Kidney epithelial cell (primary cell): ENCODE measurements around the gene ENPP6. TPM values are rescaled to one million over a fixed set of nuclear protein-coding genes. Genes with fewer than 3 reads are reported as not detected.

Experiments
- DNase-seq: peaks from one replicate; pipeline ENCODE4 v3.0.0-alpha.2; 2010; ENCODE audit warnings: low read depth
- H3K27me3 ChIP-seq: 2 replicates; pipeline ENCODE4 v1.6.0; 2011; ENCODE audit warnings: low read length; ENCODE audit not compliant: control insufficient read depth, insufficient read depth
- H3K36me3 ChIP-seq: 2 replicates; pipeline ENCODE4 v1.5.1; 2011; ENCODE audit warnings: low read length; ENCODE audit not compliant: control insufficient read depth, insufficient read depth
- H3K4me3 ChIP-seq: 2 replicates; pipeline ENCODE4 v1.5.1; 2011; ENCODE audit warnings: low read depth, mild to moderate bottlenecking, control low read depth, low read length
- total RNA-seq: library from RNA; depleted of rRNA; stranded (reverse); fragments of >200 nt; gene quantifications from 2 replicates; pipeline ENCODE4 v1.2.3, GENCODE V29; 2015
- TF ChIP-seq, protein P1 (sequence below): IDR thresholded peaks from 2 replicates; pipeline ENCODE4 v1.5.1; 2011; ENCODE audit warnings: mild to moderate bottlenecking, moderate library complexity, low read length, control low read depth, inconsistent platforms; ENCODE audit not compliant: insufficient read depth, poor library complexity, severe bottlenecking

ENPP6 gene
- total RNA-seq, 1 donor from 2014 or later: 0.04 TPM

DNA sequence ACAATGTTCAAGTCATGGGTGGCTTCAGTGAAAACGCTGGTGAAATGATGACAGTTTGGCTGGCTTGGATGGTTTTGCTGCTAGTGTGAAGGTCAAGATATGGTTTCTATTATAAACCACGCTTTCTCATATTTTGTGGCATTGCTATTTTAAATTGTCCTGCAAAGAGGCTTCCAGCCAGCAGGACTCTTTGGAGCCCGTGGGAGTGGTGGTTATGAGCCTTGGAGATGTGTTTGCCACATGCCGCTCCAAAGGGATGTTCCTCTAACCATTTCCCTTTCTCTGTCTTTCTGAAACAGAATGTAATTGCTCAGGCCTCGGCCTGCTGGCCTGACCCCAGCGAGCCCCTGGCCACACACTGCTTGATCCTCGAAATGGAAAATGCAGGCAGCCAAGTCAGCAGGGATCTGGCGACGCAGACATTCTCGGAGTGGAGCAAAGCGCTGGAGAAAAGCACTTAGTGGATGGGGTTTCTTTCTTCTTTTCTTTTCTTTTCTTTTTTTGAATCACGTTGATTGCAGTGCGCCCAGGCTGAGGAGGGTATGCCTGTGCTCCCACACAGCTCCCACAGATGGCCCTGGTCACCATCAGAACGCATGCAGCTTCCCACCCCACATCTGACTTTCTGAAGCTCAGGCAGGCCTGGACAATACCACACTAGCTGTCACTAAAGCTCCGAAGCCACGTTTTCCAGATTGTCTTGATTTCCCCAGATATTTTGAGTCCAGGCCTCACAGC, 114.0 kb downstream of the ENPP6 start:
- H3K4me3 ChIP-seq: no peak overlapping the region
- TF ChIP-seq, protein P1, sequence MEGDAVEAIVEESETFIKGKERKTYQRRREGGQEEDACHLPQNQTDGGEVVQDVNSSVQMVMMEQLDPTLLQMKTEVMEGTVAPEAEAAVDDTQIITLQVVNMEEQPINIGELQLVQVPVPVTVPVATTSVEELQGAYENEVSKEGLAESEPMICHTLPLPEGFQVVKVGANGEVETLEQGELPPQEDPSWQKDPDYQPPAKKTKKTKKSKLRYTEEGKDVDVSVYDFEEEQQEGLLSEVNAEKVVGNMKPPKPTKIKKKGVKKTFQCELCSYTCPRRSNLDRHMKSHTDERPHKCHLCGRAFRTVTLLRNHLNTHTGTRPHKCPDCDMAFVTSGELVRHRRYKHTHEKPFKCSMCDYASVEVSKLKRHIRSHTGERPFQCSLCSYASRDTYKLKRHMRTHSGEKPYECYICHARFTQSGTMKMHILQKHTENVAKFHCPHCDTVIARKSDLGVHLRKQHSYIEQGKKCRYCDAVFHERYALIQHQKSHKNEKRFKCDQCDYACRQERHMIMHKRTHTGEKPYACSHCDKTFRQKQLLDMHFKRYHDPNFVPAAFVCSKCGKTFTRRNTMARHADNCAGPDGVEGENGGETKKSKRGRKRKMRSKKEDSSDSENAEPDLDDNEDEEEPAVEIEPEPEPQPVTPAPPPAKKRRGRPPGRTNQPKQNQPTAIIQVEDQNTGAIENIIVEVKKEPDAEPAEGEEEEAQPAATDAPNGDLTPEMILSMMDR: no peak
- H3K27me3 ChIP-seq: peaks cover 4% of the 10 kb centered on the region
- DNase-seq: no peak
- no peaks in the 10 kb centered on the region for H3K36me3 ChIP-seq

DNA sequence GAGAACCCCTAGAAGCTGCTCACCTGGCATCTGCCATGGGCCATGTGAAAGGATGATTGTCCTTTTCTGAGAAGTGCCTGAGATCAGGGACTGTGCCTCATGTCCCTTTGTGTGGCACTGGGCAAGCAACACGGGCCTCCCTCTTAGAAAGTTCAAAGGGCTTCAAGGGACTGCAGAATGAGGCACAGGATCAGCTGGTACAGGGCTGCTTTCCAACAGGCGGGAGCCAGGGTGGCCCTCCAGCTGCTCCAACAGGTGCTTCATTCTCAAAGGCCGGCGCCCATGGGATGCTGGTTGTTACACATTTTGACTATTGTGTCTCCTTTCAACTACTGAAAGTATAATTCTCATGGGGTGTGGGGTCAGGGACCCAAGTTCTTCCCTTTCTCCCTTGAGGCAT, 114.7 kb downstream of the ENPP6 start:
- Histone ChIP-seq H3K36me3 (no peaks in the 10 kb centered on the region), H3K4me3 (no peak overlapping the region), H3K27me3 (peaks cover 4% of the 10 kb centered on the region)
- TF ChIP-seq, protein P1: no peak
- DNase-seq: no peak

DNA sequence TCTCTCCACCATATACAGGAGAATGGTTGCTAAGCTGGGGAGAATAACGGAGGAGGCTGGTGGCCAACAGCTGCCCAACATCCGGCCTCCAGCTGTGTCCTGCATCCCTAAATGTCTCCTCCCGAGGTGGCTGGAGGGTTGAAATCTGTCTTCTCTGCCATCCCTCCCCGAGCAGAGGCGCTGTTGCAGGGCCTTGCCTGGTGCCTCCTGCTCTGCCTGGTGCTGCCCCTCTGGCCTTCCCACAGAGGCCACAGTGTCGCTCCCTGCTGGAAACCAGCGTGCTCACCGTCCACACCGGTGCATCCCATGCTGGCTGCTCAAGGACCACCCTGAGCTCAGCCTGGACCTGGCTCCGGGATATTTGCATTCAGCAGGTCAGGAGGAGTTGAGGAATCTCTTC, 115.2 kb downstream of the ENPP6 start:
- no peak for DNase-seq
- H3K4me3 ChIP-seq: no peak overlapping the region
- no peaks in the 10 kb centered on the region for H3K36me3 ChIP-seq
- H3K27me3 ChIP-seq: peaks cover 4% of the 10 kb centered on the region
- TF ChIP-seq, protein P1: no peak

DNA sequence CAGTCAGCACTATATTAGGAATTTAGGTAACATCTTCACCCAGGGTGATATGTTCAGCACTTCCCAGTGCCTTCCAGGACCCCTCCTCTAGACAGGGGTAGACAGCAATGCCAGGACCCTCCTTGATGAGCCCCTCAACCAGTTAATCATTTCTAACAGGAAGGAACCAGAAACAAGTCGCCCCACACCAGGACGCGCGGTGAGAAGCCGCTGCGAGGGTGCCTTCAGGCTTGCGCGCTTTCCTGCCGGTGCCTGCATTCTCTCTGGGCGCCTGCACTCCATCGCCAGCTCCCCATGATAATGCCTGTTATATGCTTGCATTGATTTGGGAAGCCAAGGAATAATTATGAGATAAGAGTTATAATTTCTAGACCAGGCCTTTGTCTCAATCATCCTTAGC, 116.0 kb downstream of the ENPP6 start:
- TF ChIP-seq, protein P1: no peak
- Histone ChIP-seq H3K36me3 (no peaks in the 10 kb centered on the region), H3K27me3 (peaks cover 4% of the 10 kb centered on the region), H3K4me3 (no peak overlapping the region)
- no peak for DNase-seq

DNA sequence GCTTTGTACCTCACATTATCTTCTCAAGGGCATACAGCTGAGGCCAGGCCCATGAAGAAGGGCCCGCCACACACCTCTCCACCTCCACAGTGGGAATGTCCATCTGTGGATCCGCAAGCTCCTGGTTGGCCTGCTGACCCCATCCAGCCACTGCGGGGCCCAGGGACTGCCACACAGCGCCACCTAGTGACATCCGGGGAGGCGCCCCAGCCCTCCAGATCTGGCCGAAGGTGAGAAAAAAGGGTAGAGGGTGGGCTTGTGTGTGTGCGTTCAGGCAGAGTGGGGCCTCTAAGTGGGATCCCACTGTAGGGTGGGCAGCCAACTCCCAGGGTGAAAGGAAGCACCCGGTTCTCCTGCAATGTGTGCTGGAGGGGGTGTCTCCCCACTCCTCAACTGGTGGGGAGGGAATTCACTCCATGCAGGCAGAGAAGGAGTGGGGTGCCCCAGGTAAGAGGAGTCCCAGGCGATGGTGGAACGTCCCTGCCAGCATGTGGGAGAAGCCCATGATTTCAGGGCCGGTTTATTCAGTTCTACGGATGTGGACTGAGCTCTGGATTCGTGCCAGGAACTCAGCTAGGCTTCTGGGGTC, 117.3 kb downstream of the ENPP6 start:
- TF ChIP-seq, protein P1: peak; percentile 96
- no peaks in the 10 kb centered on the region for H3K36me3 ChIP-seq
- DNase-seq: no peak
- H3K4me3 ChIP-seq: no peak overlapping the region
- peaks cover 4% of the 10 kb centered on the region for H3K27me3 ChIP-seq
